Stimulated activated naive B cell treated with anti-CD40 and anti-IgM and Interleukin-4, amounts not matched to agents 10 μg/mL and 1 μg/mL and 100 μg/mL, for 72 hours (primary cell): ENCODE measurements around the gene PAXIP1.
A peak's percentile ranks its signal among the peaks of the same experiment; 100 is the strongest.
"Not testable (repeated sequence)": the region's sequence is repeated elsewhere in the genome, so short reads cannot be mapped to it uniquely, and the experiment has no call there.

Experiments
- ATAC-seq, 2 donors: fragments of 150-1000 bp; cut with Tn5 transposase; replicated peaks; 2 replicates each; pipeline ENCODE4 v1.10.0; 2021; ENCODE audit warnings: moderate library complexity in 1 of 2
- DNase-seq: peaks from one replicate; pipeline ENCODE4 v3.0.0; 2021
- H3K27ac Mint-ChIP-seq: one replicate; pipeline ENCODE4 v1.8.0; 2022; ENCODE audit warnings: mild to moderate bottlenecking, mixed read lengths
- H3K27me3 Mint-ChIP-seq, 2 donors: one replicate each; pipeline ENCODE4 v1.8.0; 2022; ENCODE audit warnings: mixed read lengths in 2 of 2
- H3K36me3 Mint-ChIP-seq, 2 donors: one replicate each; pipeline ENCODE4 v1.8.0; 2022; ENCODE audit warnings: mixed read lengths in 2 of 2, mild to moderate bottlenecking in 1 of 2
- H3K4me1 Mint-ChIP-seq, 2 donors: one replicate each; pipeline ENCODE4 v1.8.0; 2022; ENCODE audit warnings: mixed read lengths in 2 of 2, mild to moderate bottlenecking in 1 of 2
- H3K4me3 Mint-ChIP-seq, 2 donors: one replicate each; pipeline ENCODE4 v1.8.0; 2022; ENCODE audit warnings: mild to moderate bottlenecking in 2 of 2, mixed read lengths in 2 of 2, moderate library complexity in 1 of 2
- H3K9me3 Mint-ChIP-seq, 2 donors: one replicate each; pipeline ENCODE4 v1.8.0; 2022; ENCODE audit warnings: mixed read lengths in 2 of 2, mild to moderate bottlenecking in 1 of 2

PAXIP1 gene

GRCh38 chr7:154942691-154943090 is 60.2 kb downstream of the PAXIP1 start:
- ATAC-seq (no peak), DNase-seq (no peak)
- Mint-ChIP-seq H3K36me3 (peaks cover 25 to 28% of the 10 kb centered on the region in 2 donors), H3K4me1 (peaks cover 5 to 11% of the 10 kb centered on the region in 2 donors), H3K9me3 (no peaks in the 10 kb centered on the region), H3K27me3 (no peaks in the 10 kb centered on the region), H3K27ac (no peak overlapping the region), H3K4me3 (no peak overlapping the region)

- DNase-seq (no peak), ATAC-seq (no peak)
- Mint-ChIP-seq H3K4me3 (no peak overlapping the region), H3K9me3 (peaks cover 10 to 15% of the 10 kb centered on the region in 2 donors), H3K27ac (no peak overlapping the region), H3K36me3 (peaks cover 40 to 49% of the 10 kb centered on the region in 2 donors), H3K27me3 (no peaks in the 10 kb centered on the region), H3K4me1 (peaks cover 9 to 17% of the 10 kb centered on the region in 2 donors)
These were observed 65.1 kb downstream of the PAXIP1 start for GRCh38 chr7:154937837-154938236.

GRCh38 chr7:154934353-154934952 is 68.5 kb downstream of the PAXIP1 start:
- H3K4me3 Mint-ChIP-seq, DNase-seq, ATAC-seq, H3K27ac Mint-ChIP-seq, H3K27me3 Mint-ChIP-seq: not testable (repeated sequence)
- H3K36me3 Mint-ChIP-seq, result peaks cover 37 to 46% of the 10 kb centered on the region in 2 donors
- H3K9me3 Mint-ChIP-seq, result peaks cover 10 to 15% of the 10 kb centered on the region in 2 donors
- peaks cover 21 to 32% of the 10 kb centered on the region in 2 donors for H3K4me1 Mint-ChIP-seq

- Mint-ChIP-seq H3K36me3 (peaks cover 37 to 46% of the 10 kb centered on the region in 2 donors), H3K9me3 (peaks cover 10 to 15% of the 10 kb centered on the region in 2 donors), H3K27me3 (no peaks in the 10 kb centered on the region), H3K4me3 (no peak overlapping the region), H3K4me1 (peaks cover 17 to 31% of the 10 kb centered on the region in 2 donors), H3K27ac (no peak overlapping the region)
- no peak for ATAC-seq
- no peak for DNase-seq
These were observed 71.0 kb downstream of the PAXIP1 start for GRCh38 chr7:154931906-154932305.

GRCh38 chr7:154929006-154929726 is 73.8 kb downstream of the PAXIP1 start:
- no peak for DNase-seq
- H3K4me3 Mint-ChIP-seq, result peak overlapping the region; percentile 92 to 94
- peak overlapping the region; percentile 97 for H3K27ac Mint-ChIP-seq
- peaks cover 15 to 27% of the 10 kb centered on the region in 2 donors for H3K4me1 Mint-ChIP-seq
- peaks cover 19 to 23% of the 10 kb centered on the region in 2 donors for H3K36me3 Mint-ChIP-seq
- H3K9me3 Mint-ChIP-seq, result peaks cover 2 to 4% of the 10 kb centered on the region in 2 donors
- no peak for ATAC-seq
- H3K27me3 Mint-ChIP-seq, result peaks cover 0 to 4% of the 10 kb centered on the region in 2 donors

GRCh38 chr7:154928136-154929005 is 74.6 kb downstream of the PAXIP1 start:
- DNase-seq, result peak; percentile 36
- peak overlapping the region; percentile 92 to 94 for H3K4me3 Mint-ChIP-seq
- H3K27me3 Mint-ChIP-seq, result peaks cover 0 to 6% of the 10 kb centered on the region in 2 donors
- peak; percentile 86 to 89 for ATAC-seq
- no peaks in the 10 kb centered on the region for H3K9me3 Mint-ChIP-seq
- H3K27ac Mint-ChIP-seq, result peak overlapping the region; percentile 97
- peaks cover 13 to 15% of the 10 kb centered on the region in 2 donors for H3K36me3 Mint-ChIP-seq
- peaks cover 15 to 27% of the 10 kb centered on the region in 2 donors for H3K4me1 Mint-ChIP-seq

- Mint-ChIP-seq H3K36me3 (peaks cover 8 to 10% of the 10 kb centered on the region in 2 donors), H3K9me3 (peaks cover 0 to under 1% of the 10 kb centered on the region in 2 donors), H3K27me3 (peaks cover under 1 to 10% of the 10 kb centered on the region in 2 donors)
These were observed 75.2 kb downstream of the PAXIP1 start for GRCh38 chr7:154927624-154928125.

GRCh38 chr7:154922472-154922871 is 80.5 kb downstream of the PAXIP1 start:
- not testable (repeated sequence) for H3K36me3 Mint-ChIP-seq, ATAC-seq

More at GRCh38 chr7:154927624-154928125, 75.2 kb downstream of the PAXIP1 start:
- peak; percentile 72 to 74 for ATAC-seq
- peak overlapping the region; percentile 92 to 94 for H3K4me3 Mint-ChIP-seq
- DNase-seq, result peak; percentile 62
- peaks cover 15 to 27% of the 10 kb centered on the region in 2 donors for H3K4me1 Mint-ChIP-seq
- peak overlapping the region; percentile 97 for H3K27ac Mint-ChIP-seq

GRCh38 chr7:154919344-154920225 is 83.3 kb downstream of the PAXIP1 start:
- ATAC-seq (no peak), DNase-seq (no peak)
- Mint-ChIP-seq H3K36me3 (peaks cover 0 to 3% of the 10 kb centered on the region in 2 donors), H3K9me3 (peaks cover 0 to 3% of the 10 kb centered on the region in 2 donors), H3K27me3 (peaks cover 35 to 60% of the 10 kb centered on the region in 2 donors), H3K27ac (no peak overlapping the region), H3K4me3 (no peak overlapping the region), H3K4me1 (peaks cover 2 to 4% of the 10 kb centered on the region in 2 donors)

More at GRCh38 chr7:154922472-154922871, 80.5 kb downstream of the PAXIP1 start:
- not testable (repeated sequence) for DNase-seq, H3K27ac Mint-ChIP-seq, H3K9me3 Mint-ChIP-seq, H3K4me1 Mint-ChIP-seq, H3K4me3 Mint-ChIP-seq
- H3K27me3 Mint-ChIP-seq, result peaks cover 25 to 42% of the 10 kb centered on the region in 2 donors

- Mint-ChIP-seq H3K4me1 (peaks cover 5 to 11% of the 10 kb centered on the region in 2 donors), H3K27ac (no peak overlapping the region), H3K9me3 (peaks cover 0 to 3% of the 10 kb centered on the region in 2 donors), H3K4me3 (no peak overlapping the region), H3K27me3 (peaks cover 38 to 62% of the 10 kb centered on the region in 2 donors), H3K36me3 (peaks cover 0 to 5% of the 10 kb centered on the region in 2 donors)
- DNase-seq (no peak), ATAC-seq (no peak)
These were observed 84.2 kb downstream of the PAXIP1 start for GRCh38 chr7:154918741-154919140.

- H3K36me3 Mint-ChIP-seq, result peaks cover 0 to 5% of the 10 kb centered on the region in 2 donors
- H3K4me3 Mint-ChIP-seq, result no peak overlapping the region
- DNase-seq (no peak), ATAC-seq (no peak)
- H3K9me3 Mint-ChIP-seq, result peaks cover 0 to 3% of the 10 kb centered on the region in 2 donors
- H3K27me3 Mint-ChIP-seq, result peaks cover 40 to 66% of the 10 kb centered on the region in 2 donors
- H3K27ac Mint-ChIP-seq, result no peak overlapping the region
- peaks cover 6 to 14% of the 10 kb centered on the region in 2 donors for H3K4me1 Mint-ChIP-seq
These were observed 84.7 kb downstream of the PAXIP1 start for GRCh38 chr7:154918266-154918665.

- peaks cover 0 to 3% of the 10 kb centered on the region in 2 donors for H3K9me3 Mint-ChIP-seq
- no peak for DNase-seq
- ATAC-seq, result no peak
- H3K4me1 Mint-ChIP-seq, result peaks cover 6 to 14% of the 10 kb centered on the region in 2 donors
- H3K4me3 Mint-ChIP-seq, result no peak overlapping the region
- peaks cover 0 to 5% of the 10 kb centered on the region in 2 donors for H3K36me3 Mint-ChIP-seq
- H3K27ac Mint-ChIP-seq, result no peak overlapping the region
- H3K27me3 Mint-ChIP-seq, result peaks cover 40 to 67% of the 10 kb centered on the region in 2 donors
These were observed 85.1 kb downstream of the PAXIP1 start for GRCh38 chr7:154917808-154918160.
